Adipose tissue (tissue), 3 donors: ENCODE results near the gene CFAP99. TPM values are rescaled to one million over a fixed set of nuclear protein-coding genes. Genes with fewer than 3 reads are reported as not detected.

Experiments used
- H3K27ac ChIP-seq: one replicate; pipeline ENCODE4 v1.5.1; 2013; ENCODE audit warnings: low read depth, low read length
- WGBS, 3 donors: extraction: QIAGEN DNeasy Blood & Tissue Kit; methylation state at CpG; one replicate each; pipeline ENCODE4 v1.1.7; 2013; 5-methylcytosine and 5-hydroxymethylcytosine counted together
- polyA plus RNA-seq, 3 donors: library from polyadenylated mRNA; stranded (reverse); fragments of 200-250 nt; gene quantifications; one replicate each; pipeline ENCODE4 v1.2.3, GENCODE V29; 2013
- donor health status: healthy with polysubstance abuse.
- donor health status: Bipolar disorder and iron deficiency.
- donor health status: healthy.

CFAP99 gene
- polyA plus RNA-seq, 3 donors, result 0.09 to 0.86 TPM; not detected in 1

DNA sequence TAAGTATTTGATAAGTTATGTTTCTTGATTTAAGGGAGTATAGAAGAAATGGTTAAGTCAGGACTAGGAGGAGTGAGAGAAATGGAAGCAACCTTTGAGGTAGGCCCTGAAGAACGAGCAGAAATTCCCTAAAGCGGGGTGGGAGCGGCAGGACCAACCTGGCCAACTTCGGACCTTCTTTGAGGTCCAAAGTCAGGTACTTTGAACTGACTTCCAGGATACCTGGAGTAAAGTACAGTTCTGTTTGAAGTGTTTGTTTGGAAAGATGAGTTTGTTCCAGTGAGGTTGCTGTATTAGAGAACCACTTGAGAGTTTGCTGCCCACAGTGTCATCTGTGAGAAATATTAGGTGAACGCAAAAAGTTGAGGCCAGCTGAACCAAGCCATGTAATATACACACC lies 61.9 kb downstream of the CFAP99 start:
- WGBS, 3 donors, result 82 to 96% (median 95%) methylated on average over 5 of the region's 5 CpGs

DNA sequence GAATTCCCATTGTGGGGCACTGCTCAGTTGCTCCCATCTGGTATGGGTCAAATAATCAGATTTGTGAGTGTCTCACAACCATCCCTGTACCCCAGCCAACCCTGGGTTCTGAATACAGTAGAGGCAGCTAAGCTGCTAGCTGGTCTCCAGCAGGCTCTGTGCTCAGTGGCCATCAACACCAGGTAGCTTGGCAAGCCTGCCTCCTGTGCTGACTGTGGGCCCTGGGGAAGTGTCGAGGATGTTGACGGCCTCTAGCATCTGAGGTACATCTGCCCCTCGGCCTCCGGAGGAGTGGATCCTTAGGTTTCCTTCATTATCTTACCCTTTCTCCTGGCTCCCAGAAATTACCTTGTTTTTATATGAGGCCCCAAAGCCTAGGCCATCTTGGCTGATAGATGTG lies 63.4 kb downstream of the CFAP99 start:
- WGBS, 3 donors, result 44 to 79% (median 63%) methylated on average over 4 of the region's 4 CpGs
- H3K27ac ChIP-seq, result peak overlapping the region; percentile 46

More for the DNA sequence above, 61.9 kb downstream of the CFAP99 start:
- H3K27ac ChIP-seq, result no peak overlapping the region

GRCh38 chr4:2482693-2483092 lies 63.9 kb downstream of the CFAP99 start:
- no peak overlapping the region for H3K27ac ChIP-seq
- WGBS, 3 donors, result 5 to 17% (median 12%) methylated on average over 3 of the region's 3 CpGs

GRCh38 chr4:2483237-2483636 lies 64.5 kb downstream of the CFAP99 start:
- 55 to 96% (median 94%) methylated on average over 3 of the region's 3 CpGs for WGBS, 3 donors
- no peak overlapping the region for H3K27ac ChIP-seq

DNA sequence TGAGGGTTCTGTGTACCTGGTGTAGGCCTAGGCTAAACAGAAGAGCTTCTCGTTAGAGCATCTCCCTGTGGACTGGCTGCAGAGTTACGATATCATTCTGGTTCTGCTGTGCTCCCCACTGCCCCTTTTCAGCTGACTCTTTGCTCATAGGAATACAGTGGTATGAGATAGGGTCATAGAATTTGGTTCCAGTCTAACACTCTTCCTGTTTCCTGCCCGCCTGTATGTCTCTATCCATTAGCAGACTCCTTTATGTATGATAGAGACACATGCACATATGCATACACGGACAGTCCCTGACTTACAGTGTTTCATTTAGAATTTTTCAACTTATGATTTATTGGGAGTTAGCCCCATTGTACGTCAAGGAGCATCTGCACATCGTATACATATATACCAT lies 65.4 kb downstream of the CFAP99 start:
- whole genome bisulfite sequencing, 3 donors, result 70 to 80% (median 72%) methylated on average over 6 of the region's 6 CpGs
- no peak overlapping the region for H3K27ac ChIP-seq

DNA sequence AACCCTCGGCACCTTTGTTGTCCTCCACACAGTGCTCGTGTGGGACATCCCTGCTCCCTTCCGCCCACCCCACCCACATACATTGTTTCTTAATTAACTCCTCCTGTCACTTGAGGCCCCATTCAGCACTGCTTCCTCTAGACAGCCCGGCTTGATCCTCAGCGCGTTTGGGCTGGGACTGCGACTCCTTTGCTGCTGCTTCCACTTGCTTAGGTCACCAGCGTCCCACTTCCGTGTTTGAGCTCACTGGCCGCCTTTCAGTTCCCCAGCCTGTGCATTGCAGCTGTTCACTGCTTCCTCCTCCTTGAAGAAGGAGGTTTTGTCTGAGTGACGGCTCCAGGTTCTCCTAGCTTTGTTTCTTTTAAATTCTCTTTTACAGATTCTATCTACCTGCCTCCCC lies 66.2 kb downstream of the CFAP99 start:
- no peak overlapping the region for H3K27ac ChIP-seq
- WGBS, 3 donors, result 16 to 31% (median 23%) methylated on average over 11 of the region's 11 CpGs

- H3K27ac ChIP-seq, result no peak overlapping the region
- WGBS, 3 donors, result 90 to 94% (median 90%) methylated on average over 4 of the region's 4 CpGs
Measured at GRCh38 chr4:2485956-2486355, 67.2 kb downstream of the CFAP99 start.

GRCh38 chr4:2486981-2487380 lies 68.2 kb downstream of the CFAP99 start:
- WGBS, 3 donors, result 92 to 96% (median 93%) methylated on average over 6 of the region's 6 CpGs
- H3K27ac ChIP-seq, result no peak overlapping the region

DNA sequence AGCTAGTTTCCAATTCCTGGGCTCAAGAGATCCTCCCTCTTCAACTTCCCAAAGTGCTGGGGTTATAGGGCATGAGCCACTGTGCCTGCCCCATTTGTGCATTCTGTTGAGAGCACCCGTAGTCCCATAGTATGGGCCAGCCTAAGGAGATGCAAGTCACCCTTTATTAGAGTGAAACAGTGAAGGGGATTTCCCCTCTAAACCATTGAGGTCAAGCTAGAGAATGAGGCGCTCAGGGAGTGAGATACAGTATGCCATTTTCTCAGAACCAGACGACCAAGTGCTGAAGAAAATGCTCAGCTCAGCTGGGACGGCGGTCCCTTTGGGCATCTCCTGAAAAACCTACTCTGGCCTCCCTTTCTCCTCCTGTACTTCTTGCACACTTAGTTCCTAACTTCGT lies 68.9 kb downstream of the CFAP99 start:
- 74 to 86% (median 75%) methylated on average over 6 of the region's 6 CpGs for WGBS, 3 donors
- H3K27ac ChIP-seq, result no peak overlapping the region

GRCh38 chr4:2489081-2489805 lies 70.5 kb downstream of the CFAP99 start:
- H3K27ac ChIP-seq, result no peak overlapping the region
- 93 to 94% (median 93%) methylated on average over 20 of the region's 20 CpGs for WGBS, 3 donors

- 72 to 78% (median 75%) methylated on average over 9 of the region's 9 CpGs for WGBS, 3 donors
- H3K27ac ChIP-seq, result no peak overlapping the region
Measured at GRCh38 chr4:2489841-2490552, 71.2 kb downstream of the CFAP99 start.

GRCh38 chr4:2492970-2493369 lies 74.2 kb downstream of the CFAP99 start:
- WGBS, 3 donors, result 75 to 86% (median 86%) methylated on average over 1 of the region's 1 CpG
- no peak overlapping the region for H3K27ac ChIP-seq

GRCh38 chr4:2494992-2495391 lies 76.2 kb downstream of the CFAP99 start:
- 56 to 77% (median 64%) methylated on average over 3 of the region's 3 CpGs for WGBS, 3 donors
- no peak overlapping the region for H3K27ac ChIP-seq

- no peak overlapping the region for H3K27ac ChIP-seq
- WGBS, 3 donors, result 96 to 97% (median 97%) methylated on average over 4 of the region's 4 CpGs
Measured at GRCh38 chr4:2497324-2497723, 78.6 kb downstream of the CFAP99 start.

- WGBS, 3 donors, result 88 to 90% (median 89%) methylated on average over 9 of the region's 9 CpGs
- no peak overlapping the region for H3K27ac ChIP-seq
Measured at GRCh38 chr4:2497931-2498330, 79.2 kb downstream of the CFAP99 start.

DNA sequence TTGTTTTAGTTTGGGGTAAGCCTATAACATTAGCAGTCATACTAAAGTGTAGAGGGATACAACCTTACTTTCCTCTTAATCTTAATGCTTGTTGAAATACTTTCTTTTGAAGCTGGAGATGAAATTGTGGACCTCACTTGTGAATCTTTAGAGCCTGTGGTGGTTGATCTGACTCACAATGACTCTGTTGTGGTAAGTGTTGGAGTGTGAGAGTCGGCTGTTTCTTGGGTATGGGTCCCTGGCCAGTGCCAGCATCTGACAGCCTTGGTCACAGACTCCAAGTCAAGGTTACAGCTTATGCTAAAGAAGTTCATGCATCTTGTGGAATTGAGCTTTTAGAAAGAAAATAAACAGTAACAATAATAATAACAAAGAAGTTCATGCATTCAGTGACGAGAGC lies 81.8 kb downstream of the CFAP99 start:
- 89 to 95% (median 92%) methylated on average over 2 of the region's 2 CpGs for WGBS, 3 donors
- no peak overlapping the region for H3K27ac ChIP-seq

DNA sequence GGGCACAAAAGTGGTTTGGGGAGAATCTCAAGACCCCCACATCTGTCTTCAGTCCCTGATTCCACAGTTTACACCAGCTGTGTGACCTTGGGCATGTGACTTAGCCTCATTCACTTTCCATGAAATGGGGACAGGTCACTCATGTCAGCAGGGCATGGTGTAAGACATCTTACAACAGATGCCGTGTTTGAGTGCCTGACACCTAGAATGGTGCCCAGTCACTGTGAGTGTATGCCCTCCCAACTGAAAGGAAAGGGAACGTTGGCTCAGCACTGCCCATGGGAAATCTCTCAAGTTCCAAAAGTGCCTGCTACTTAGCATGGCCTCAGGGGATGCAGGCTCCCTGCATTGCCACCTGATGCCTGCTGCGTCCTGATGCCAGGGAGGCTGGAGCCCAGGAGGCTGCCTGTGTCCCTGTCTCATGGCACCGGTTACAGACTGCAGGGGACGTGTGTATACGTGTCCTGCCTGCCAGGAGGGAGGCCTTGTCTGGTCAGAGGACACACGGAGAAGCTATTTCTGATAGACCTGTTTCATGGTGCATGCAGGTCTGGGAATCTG lies 82.4 kb downstream of the CFAP99 start:
- H3K27ac ChIP-seq, result no peak overlapping the region
- whole genome bisulfite sequencing, 3 donors, result 87 to 95% (median 90%) methylated on average over 7 of the region's 7 CpGs

DNA sequence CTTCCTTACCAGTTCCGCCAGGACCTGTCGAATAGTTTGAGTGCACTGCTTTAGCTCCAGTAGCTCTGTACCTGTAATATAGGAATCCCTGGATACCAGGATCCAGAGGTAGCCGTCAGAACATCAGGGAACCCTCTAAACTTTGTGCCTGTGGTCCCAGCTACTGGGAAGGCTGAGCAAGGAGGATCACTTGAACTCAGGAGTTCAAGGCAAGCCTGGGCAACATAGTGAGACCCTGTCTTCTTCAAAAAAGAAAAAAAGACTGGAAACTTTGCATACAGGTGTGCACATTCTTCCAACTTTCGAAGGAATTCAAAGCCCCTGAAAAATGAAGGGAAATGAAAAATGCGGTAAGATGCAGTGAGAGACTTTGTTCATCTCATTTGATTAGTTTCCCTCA lies 85.1 kb downstream of the CFAP99 start:
- no peak overlapping the region for H3K27ac ChIP-seq
- WGBS, 3 donors, result 96 to 100% (median 98%) methylated on average over 5 of the region's 5 CpGs

- WGBS, 3 donors, result 92 to 97% (median 93%) methylated on average over 4 of the region's 4 CpGs
- no peak overlapping the region for H3K27ac ChIP-seq
Measured at GRCh38 chr4:2507259-2507658, 88.5 kb downstream of the CFAP99 start.

DNA sequence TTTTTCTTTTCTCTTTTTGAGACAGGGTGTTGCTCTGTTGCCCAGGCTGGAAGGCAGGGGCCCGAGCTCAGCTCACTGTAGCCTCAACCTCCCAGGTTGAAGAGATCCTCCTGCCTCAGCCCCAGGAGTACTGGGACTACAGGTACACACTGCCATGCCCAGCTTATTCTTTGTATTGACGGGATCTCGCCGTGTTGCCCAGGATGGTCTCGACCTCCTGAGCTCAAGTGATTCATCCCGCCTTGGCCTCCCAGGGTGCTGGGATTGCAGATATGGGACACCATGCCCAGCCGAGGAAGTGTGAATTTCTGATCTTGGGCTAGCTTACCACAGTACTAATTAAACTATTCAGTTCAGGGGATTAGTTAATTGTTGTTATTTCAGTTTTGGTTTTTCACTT lies 89.1 kb downstream of the CFAP99 start:
- no peak overlapping the region for H3K27ac ChIP-seq
- WGBS, 3 donors, result 91 to 94% (median 93%) methylated on average over 7 of the region's 7 CpGs
